ENCODE data around the gene MAPK11. TPM values are rescaled to one million over a fixed set of nuclear protein-coding genes. Genes with fewer than 3 reads are reported as not detected.

The MAPK11 gene
- total RNA-seq, 2 experiments from 2014 or later = 5.9 to 6.2 TPM

- no peak overlapping the region for H3K27ac Mint-ChIP-seq
- DNase-seq = no peak
- H3K36me3 Mint-ChIP-seq (ENCODE audit: low read depth) = no peaks in the 10 kb centered on the region
- H3K4me1 Mint-ChIP-seq (ENCODE audit: low read depth) = peaks cover 10% of the 10 kb centered on the region
- ATAC-seq = no peak
- no peak for TF ChIP-seq CTCF (IDR thresholded peaks at IDR 0.05)
- ChIA-PET POLR2A (interaction anchor here (1.0 to 1.2 kb wide), 3 partner anchors 9 to 53 kb away, joined by 3 to 4 read pairs (median 3); partner anchors contain the start of gene TUBGCP6), CTCF (interaction anchor here (0.8 kb wide), 1 partner anchor 10 kb away, joined by 3 read pairs; the partner anchor contains the start of gene PLXNB2)
- H3K4me3 Mint-ChIP-seq = no peak overlapping the region
- intact Hi-C loops (cut with micrococcal nuclease) = no loop called here
- peaks cover 6% of the 10 kb centered on the region for H3K27me3 Mint-ChIP-seq
- no peaks in the 10 kb centered on the region for H3K9me3 Mint-ChIP-seq
Observed at GRCh38 chr22:50296658-50297490, 26.7 kb upstream of the MAPK11 start.

GRCh38 chr22:50294319-50294656 is 24.1 kb upstream of the MAPK11 start:
- ChIA-PET POLR2A (interaction anchor here (0.7 to 1.4 kb wide), 4 partner anchors 12 to 71 kb away, joined by 3 to 8 read pairs (median 3); partner anchors contain the start of gene PLXNB2), CTCF (interaction anchor here (1.0 to 2.7 kb wide), 10 partner anchors 8 to 87 kb away, joined by 3 to 19 read pairs (median 3); partner anchors contain the start of genes DENND6B and HDAC10)
- peaks cover 11% of the 10 kb centered on the region for H3K27me3 Mint-ChIP-seq
- H3K36me3 Mint-ChIP-seq (ENCODE audit: low read depth) = no peaks in the 10 kb centered on the region
- TF ChIP-seq CTCF (IDR thresholded peaks at IDR 0.05) = no peak
- intact Hi-C loops (cut with micrococcal nuclease) = no loop called here
- no peaks in the 10 kb centered on the region for H3K9me3 Mint-ChIP-seq
- H3K27ac Mint-ChIP-seq = peak overlapping the region; percentile 42
- DNase-seq (no peak), ATAC-seq (no peak)
- peak overlapping the region; percentile 74 for H3K4me3 Mint-ChIP-seq
- peaks cover 10% of the 10 kb centered on the region for H3K4me1 Mint-ChIP-seq (ENCODE audit: low read depth)

- no peak for TF ChIP-seq CTCF (IDR thresholded peaks at IDR 0.05)
- Mint-ChIP-seq H3K4me1 (ENCODE audit: low read depth) (peaks cover 10% of the 10 kb centered on the region), H3K27ac (peak overlapping the region; percentile 42), H3K36me3 (ENCODE audit: low read depth) (no peaks in the 10 kb centered on the region), H3K9me3 (no peaks in the 10 kb centered on the region), H3K4me3 (peak overlapping the region; percentile 74), H3K27me3 (peaks cover 9% of the 10 kb centered on the region)
- intact Hi-C loops (cut with micrococcal nuclease) = no loop called here
- CTCF ChIA-PET = interaction anchor here (1.0 to 2.7 kb wide), 10 partner anchors 9 to 87 kb away, joined by 3 to 19 read pairs (median 3); partner anchors contain the start of genes DENND6B and HDAC10
- peak; percentile 53 for DNase-seq
- POLR2A ChIA-PET = interaction anchor here (0.6 to 1.4 kb wide), 4 partner anchors 13 to 43 kb away, joined by 3 to 8 read pairs (median 3); partner anchors contain the start of gene PLXNB2
- peak; percentile 62 for ATAC-seq
Observed at GRCh38 chr22:50293441-50294318, 23.5 kb upstream of the MAPK11 start.

- no peaks in the 10 kb centered on the region for H3K36me3 Mint-ChIP-seq (ENCODE audit: low read depth)
- intact Hi-C loops (cut with micrococcal nuclease) = no loop called here
- peaks cover 10% of the 10 kb centered on the region for H3K4me1 Mint-ChIP-seq (ENCODE audit: low read depth)
- DNase-seq = peak; percentile 56
- ChIA-PET POLR2A (interaction anchor here (0.6 to 1.2 kb wide), 2 partner anchors 21 to 30 kb away, joined by 3 to 8 read pairs; no protein-coding TSS in a partner anchor), CTCF (interaction anchor here (1.1 to 2.7 kb wide), 6 partner anchors 11 to 86 kb away, joined by 3 to 19 read pairs (median 4); partner anchors contain the start of genes DENND6B and HDAC10)
- ATAC-seq = peak; percentile 54
- peaks cover 7% of the 10 kb centered on the region for H3K27me3 Mint-ChIP-seq
- H3K4me3 Mint-ChIP-seq = peak overlapping the region; percentile 74
- peak overlapping the region; percentile 2 for H3K27ac Mint-ChIP-seq
- no peak for TF ChIP-seq CTCF (IDR thresholded peaks at IDR 0.05)
- no peaks in the 10 kb centered on the region for H3K9me3 Mint-ChIP-seq
Observed at GRCh38 chr22:50292643-50293440, 22.7 kb upstream of the MAPK11 start.
